Activated CD8-positive, alpha-beta T cell treated with anti-CD3 and anti-CD28 coated beads for 36 hours (primary cell): ENCODE measurements around the gene ITSN1. TPM values are rescaled to one million over a fixed set of nuclear protein-coding genes. Genes with fewer than 3 reads are reported as not detected.
"Not testable (repeated sequence)": the region's sequence is repeated elsewhere in the genome, so short reads cannot be mapped to it uniquely, and the experiment has no call there.

Source experiments
- ATAC-seq: fragments of 200-7000 bp; cut with Tn5 transposase; one replicate; pipeline ENCODE4 v1.10.0; 2021; ENCODE audit warnings: mild to moderate bottlenecking, moderate library complexity
- CTCF ChIA-PET: fragments of 350-600 bp; sonication (Branson Sonifier 250); formaldehyde crosslinking; loops from one replicate; lab custom pipeline; 2021; ENCODE audit warnings: antibody characterized with exemption; lab: Charles Lee
- POLR2A ChIA-PET: fragments of 350-600 bp; sonication (Branson Sonifier 250); formaldehyde crosslinking; loops from one replicate; lab custom pipeline; 2021; ENCODE audit warnings: antibody characterized with exemption; lab: Charles Lee
- DNase-seq: peaks from one replicate; pipeline ENCODE4 v3.0.0-alpha.2; 2020
- H3K27ac Mint-ChIP-seq: one replicate; pipeline ENCODE4 v1.8.0; 2021; ENCODE audit warnings: mild to moderate bottlenecking, mixed read lengths
- H3K27me3 Mint-ChIP-seq: one replicate; pipeline ENCODE4 v1.8.0; 2021; ENCODE audit warnings: mixed read lengths
- H3K36me3 Mint-ChIP-seq: one replicate; pipeline ENCODE4 v1.8.0; 2021; ENCODE audit warnings: low read depth, mixed read lengths
- H3K4me1 Mint-ChIP-seq: one replicate; pipeline ENCODE4 v1.8.0; 2021; ENCODE audit warnings: low read depth, mixed read lengths
- H3K4me3 Mint-ChIP-seq: one replicate; pipeline ENCODE4 v1.8.0; 2021; ENCODE audit warnings: mild to moderate bottlenecking, moderate library complexity, mixed read lengths
- H3K9me3 Mint-ChIP-seq: one replicate; pipeline ENCODE4 v1.8.0; 2021; ENCODE audit warnings: mixed read lengths
- CTCF ChIP-seq: fragments of 200-600 bp; IDR thresholded peaks from one replicate; pipeline ENCODE4 v1.8.0; 2022; ENCODE audit warnings: antibody characterized with exemption, mild to moderate bottlenecking
- intact Hi-C: fragments of 100-400 bp; cut with micrococcal nuclease; formaldehyde crosslinking; loops from one replicate; pipeline ENCODE4 v1.10.0; 2022
- total RNA-seq, 2 experiments: library from RNA; stranded (reverse); gene quantifications; one replicate each; pipeline ENCODE4 v1.2.3, GENCODE V29; 2021

The ITSN1 gene
- total RNA-seq, 2 experiments from 2014 or later = 4.4 to 4.7 TPM

- POLR2A ChIA-PET = no interaction called here
- Mint-ChIP-seq H3K4me3 (no peak overlapping the region), H3K9me3 (no peaks in the 10 kb centered on the region), H3K4me1 (no peaks in the 10 kb centered on the region), H3K36me3 (peaks cover 6% of the 10 kb centered on the region), H3K27me3 (no peaks in the 10 kb centered on the region), H3K27ac (no peak overlapping the region)
- no peak for DNase-seq
- CTCF ChIA-PET = interaction anchor here (2.2 kb wide), 1 partner anchor 13 kb away, joined by 6 read pairs; no protein-coding TSS in a partner anchor
- no peak for TF ChIP-seq CTCF
- intact Hi-C loops = no loop called here
- no peak for ATAC-seq
Observed at GRCh38 chr21:33618407-33618806, 23.9 kb upstream of the ITSN1 start.

- H3K36me3 Mint-ChIP-seq = peaks cover 6% of the 10 kb centered on the region
Observed at GRCh38 chr21:33619726-33620125, 22.6 kb upstream of the ITSN1 start.

GRCh38 chr21:33622253-33622652 is 20.0 kb upstream of the ITSN1 start:
- TF ChIP-seq CTCF = no peak
- DNase-seq = no peak
- intact Hi-C loops = no loop called here
- no peak overlapping the region for H3K27ac Mint-ChIP-seq
- no peaks in the 10 kb centered on the region for H3K4me1 Mint-ChIP-seq
- no peak overlapping the region for H3K4me3 Mint-ChIP-seq
- no peaks in the 10 kb centered on the region for H3K27me3 Mint-ChIP-seq
- ChIA-PET CTCF (interaction anchor here (3.0 kb wide), 1 partner anchor 16 kb away, joined by 21 read pairs; no protein-coding TSS in a partner anchor), POLR2A (no interaction called here)
- H3K36me3 Mint-ChIP-seq = peaks cover 6% of the 10 kb centered on the region
- ATAC-seq = no peak
- H3K9me3 Mint-ChIP-seq = no peaks in the 10 kb centered on the region

More at GRCh38 chr21:33619726-33620125, 22.6 kb upstream of the ITSN1 start:
- intact Hi-C loops = no loop called here
- CTCF ChIA-PET = interaction anchor here (0.7 kb wide), 1 partner anchor 14 kb away, joined by 3 read pairs; no protein-coding TSS in a partner anchor
- ATAC-seq (no peak), DNase-seq (no peak)
- POLR2A ChIA-PET = interaction anchor here (1.3 kb wide), 1 partner anchor 9 kb away, joined by 3 read pairs; no protein-coding TSS in a partner anchor
- Mint-ChIP-seq H3K9me3 (no peaks in the 10 kb centered on the region), H3K27ac (no peak overlapping the region), H3K4me1 (no peaks in the 10 kb centered on the region), H3K4me3 (no peak overlapping the region), H3K27me3 (no peaks in the 10 kb centered on the region)
- no peak for TF ChIP-seq CTCF

- H3K9me3 Mint-ChIP-seq, H3K27ac Mint-ChIP-seq, ATAC-seq, H3K4me3 Mint-ChIP-seq, intact Hi-C loops, H3K4me1 Mint-ChIP-seq, H3K36me3 Mint-ChIP-seq, H3K27me3 Mint-ChIP-seq, DNase-seq, POLR2A ChIA-PET: not testable (repeated sequence)
- CTCF ChIA-PET = interaction anchor here (1.2 kb wide), 1 partner anchor 20 kb away, joined by 3 read pairs; no protein-coding TSS in a partner anchor
Observed at GRCh38 chr21:33626151-33626550, 16.1 kb upstream of the ITSN1 start.

- DNase-seq (no peak), ATAC-seq (no peak)
- H3K36me3 Mint-ChIP-seq = peaks cover 15% of the 10 kb centered on the region
- TF ChIP-seq CTCF = no peak
- no peak overlapping the region for H3K4me3 Mint-ChIP-seq
- H3K27me3 Mint-ChIP-seq = no peaks in the 10 kb centered on the region
- intact Hi-C loops = no loop called here
- H3K9me3 Mint-ChIP-seq = no peaks in the 10 kb centered on the region
- no peak overlapping the region for H3K27ac Mint-ChIP-seq
- CTCF ChIA-PET = interaction anchor here (1.0 kb wide), 1 partner anchor 29 kb away, joined by 3 read pairs; no protein-coding TSS in a partner anchor
- POLR2A ChIA-PET = no interaction called here
- H3K4me1 Mint-ChIP-seq = peaks cover 15% of the 10 kb centered on the region
Observed at GRCh38 chr21:33634254-33634653, 8.0 kb upstream of the ITSN1 start.
